Panc1 (cell line): ENCODE results near the gene SENP7. TPM values are rescaled to one million over a fixed set of nuclear protein-coding genes. Genes with fewer than 3 reads are reported as not detected.

Experiments
- ATAC-seq: fragments of 200-7000 bp; cut with Tn5 transposase; 2 replicates; pipeline ENCODE4 v1.9.1; 2020; ENCODE audit warnings: mild to moderate bottlenecking, moderate library complexity
- BruUV-seq: library from RNA; stranded (reverse); fragments of 400-500 nt; replicated peaks from 2 replicates; lab custom pipeline; 2021; lab: Mats Ljungman, UMichigan
- CTCF ChIA-PET: fragments of 300-600 bp; sonication (Branson Sonifier 250); formaldehyde crosslinking; loops from one replicate; lab custom pipeline; 2022; ENCODE audit warnings: antibody characterized with exemption; lab: Charles Lee
- POLR2A ChIA-PET: fragments of 300-600 bp; sonication (Branson Sonifier 250); formaldehyde crosslinking; loops from one replicate; lab custom pipeline; 2022; ENCODE audit warnings: antibody characterized with exemption; lab: Charles Lee
- DNase-seq: peaks from one replicate; pipeline ENCODE4 v3.0.0-alpha.2; 2010; ENCODE audit warnings: low read depth, low spot score
- H3K27ac ChIP-seq: 2 replicates; pipeline ENCODE4 v1.5.1; 2011; ENCODE audit warnings: mild to moderate bottlenecking, low read length, inconsistent platforms
- H3K27me3 ChIP-seq: fragments of 200-500 bp; sonication (Bioruptor generic); 2 replicates; pipeline ENCODE4 v1.6.0; 2014; ENCODE audit warnings: low read length, inconsistent platforms; ENCODE audit not compliant: control insufficient read depth, insufficient read depth
- H3K36me3 ChIP-seq: fragments of 200-500 bp; sonication (Bioruptor generic); 2 replicates; pipeline ENCODE4 v1.5.1; 2014; ENCODE audit warnings: inconsistent platforms, mild to moderate bottlenecking, low read length, moderate library complexity; ENCODE audit not compliant: control insufficient read depth, insufficient read depth
- H3K4me1 ChIP-seq: 2 replicates; pipeline ENCODE4 v1.5.1; 2011; ENCODE audit warnings: inconsistent platforms, mild to moderate bottlenecking, low read length, moderate library complexity; ENCODE audit not compliant: control insufficient read depth, insufficient read depth
- H3K4me3 ChIP-seq, 2 experiments: 2 replicates each; pipeline ENCODE4 v1.5.1; 2011 to 2012; ENCODE audit warnings: low read depth in 2 of 2, low read length in 2 of 2, mild to moderate bottlenecking in 2 of 2, inconsistent platforms in 1 of 2, moderate library complexity in 1 of 2
- H3K9me3 ChIP-seq: fragments of 200-500 bp; sonication (Bioruptor generic); 2 replicates; pipeline ENCODE4 v1.5.1; 2014; ENCODE audit warnings: low read depth, mild to moderate bottlenecking, inconsistent platforms, low read length, moderate library complexity; ENCODE audit not compliant: control insufficient read depth, insufficient read depth
- CTCF ChIP-seq: fragments of 450-650 bp; IDR thresholded peaks from 2 replicates; pipeline ENCODE4 v1.5.1; 2017; ENCODE audit warnings: mild to moderate bottlenecking
- POLR2AphosphoS5 ChIP-seq: IDR thresholded peaks from 2 replicates; pipeline ENCODE4 v1.6.1; 2012; ENCODE audit warnings: mild to moderate bottlenecking, low read depth, low read length, moderate library complexity
- REST ChIP-seq, 2 experiments: IDR thresholded peaks; 2 replicates each; pipeline ENCODE4 v1.6.1; 2011 to 2012; ENCODE audit warnings: low read depth in 2 of 2, control low read depth in 1 of 2, low read length in 1 of 2, mild to moderate bottlenecking in 1 of 2, moderate library complexity in 1 of 2; ENCODE audit not compliant: insufficient read depth in 1 of 2
- SIN3A ChIP-seq: IDR thresholded peaks from 2 replicates; pipeline ENCODE4 v1.6.1; 2012; ENCODE audit warnings: low read depth, mild to moderate bottlenecking, low read length, moderate library complexity, borderline replicate concordance; ENCODE audit not compliant: insufficient read depth
- TCF7L2 ChIP-seq: IDR thresholded peaks from 2 replicates; pipeline ENCODE4 v1.6.1; 2011; ENCODE audit warnings: mild to moderate bottlenecking, low read depth, low read length, inconsistent platforms
- in situ Hi-C: cut with HindIII; loops from 2 replicates; pipeline ENCODE4 v1.10.0; 2016; ENCODE audit warnings: low sequenced_read_pairs, low pct_unique_long_range_greater_than_20kb
- intact Hi-C: fragments of 100-400 bp; cut with micrococcal nuclease; formaldehyde crosslinking; loops from one replicate; pipeline ENCODE4 v1.10.0; 2022; ENCODE audit not compliant: unreplicated experiment
- total RNA-seq: library from RNA; stranded (reverse); gene quantifications from one replicate; pipeline ENCODE4 v1.2.1, GENCODE V29; 2021; ENCODE audit not compliant: unreplicated experiment

SENP7 gene
- total RNA-seq, 1 experiment from 2014 or later = 10.1 TPM

DNA sequence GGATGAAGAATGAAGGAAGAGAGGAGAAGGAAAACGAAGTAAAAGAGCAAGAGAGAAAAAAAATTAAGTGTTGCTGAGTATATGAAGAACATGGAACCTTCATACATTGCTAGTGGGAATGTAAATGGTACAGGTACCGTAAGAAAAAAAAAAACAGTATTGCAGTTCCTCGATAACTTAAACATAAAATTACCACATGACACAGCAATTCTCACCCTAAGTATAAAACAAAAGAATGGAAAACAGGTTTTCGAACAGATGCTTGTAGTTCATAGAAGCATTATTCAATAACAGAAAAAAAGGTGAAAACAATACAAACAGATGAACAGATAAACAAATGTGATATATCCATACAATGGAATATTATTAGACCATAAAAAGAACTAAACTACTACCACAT, 51.6 kb downstream of the SENP7 start:
- Histone ChIP-seq H3K9me3 (no peaks in the 10 kb centered on the region), H3K4me3 (no peak overlapping the region), H3K27ac (no peak overlapping the region), H3K36me3 (no peaks in the 10 kb centered on the region), H3K27me3 (no peaks in the 10 kb centered on the region), H3K4me1 (peaks cover 5% of the 10 kb centered on the region; the same call in 1 of the 2 replicates)
- ChIA-PET CTCF (no interaction called here), POLR2A (no interaction called here)
- DNase-seq = no peak
- no TSS peak for BruUV-seq
- intact Hi-C loops = no loop called here
- ATAC-seq = no peak
- in situ Hi-C loops = no loop called here
- TF ChIP-seq TCF7L2 (no peak), CTCF (no peak)

- no peak overlapping the region for H3K27ac ChIP-seq
- no peak overlapping the region for H3K4me3 ChIP-seq
- intact Hi-C loops = no loop called here
- CTCF ChIA-PET = no interaction called here
- no peaks in the 10 kb centered on the region for H3K36me3 ChIP-seq
- BruUV-seq = no TSS peak
- no peak for ATAC-seq
- TF ChIP-seq REST (IDR thresholded peaks at IDR 0.05; ENCODE audit: insufficient read depth in 1 of 2, low read depth in 2 of 2, low read length in 1 of 2) (no peak), SIN3A (no peak), CTCF (no peak), TCF7L2 (no peak), POLR2AphosphoS5 (no peak)
- POLR2A ChIA-PET = no interaction called here
- no peak for DNase-seq
- no peaks in the 10 kb centered on the region for H3K27me3 ChIP-seq
- in situ Hi-C loops = no loop called here
- H3K9me3 ChIP-seq = no peaks in the 10 kb centered on the region
- no peaks in the 10 kb centered on the region for H3K4me1 ChIP-seq
Observed at GRCh38 chr3:101458387-101458786, 54.6 kb downstream of the SENP7 start.
